Stimulated activated CD4-positive, alpha-beta T cell treated with anti-CD3 and anti-CD28 coated beads, Interleukin-4, amount 100 ng/mL, for 1 hour (primary cell): ENCODE measurements around the gene CHGA.

ENCODE experiments used
- DNase-seq: peaks from one replicate; pipeline ENCODE4 v3.0.0-alpha.2; 2020

CHGA gene

GRCh38 chr14:92922883-92923743 lies at the start of gene CHGA:
TSS of gene CHGA (plus strand) at chr14:92923150. CDS start at chr14:92923360, 210 bp downstream.
- DNase-seq: peak; percentile 50

- DNase-seq: no peak
Measured at GRCh38 chr14:92874962-92875661, 47.8 kb upstream of the CHGA start.

GRCh38 chr14:92877757-92878431 lies 45.1 kb upstream of the CHGA start:
- DNase-seq: no peak

- no peak for DNase-seq
Measured at GRCh38 chr14:92880351-92880750, 42.6 kb upstream of the CHGA start.

- no peak for DNase-seq
Measured at GRCh38 chr14:92880851-92881250, 42.1 kb upstream of the CHGA start.

- no peak for DNase-seq
Measured at GRCh38 chr14:92883066-92883465, 39.9 kb upstream of the CHGA start.

- DNase-seq: no peak
Measured at GRCh38 chr14:92884410-92884809, 38.5 kb upstream of the CHGA start.

GRCh38 chr14:92885279-92886061 lies 37.5 kb upstream of the CHGA start:
- DNase-seq: no peak

- no peak for DNase-seq
Measured at GRCh38 chr14:92886337-92886736, 36.6 kb upstream of the CHGA start.

GRCh38 chr14:92887157-92887556 lies 35.8 kb upstream of the CHGA start:
- no peak for DNase-seq

GRCh38 chr14:92888896-92889295 lies 34.1 kb upstream of the CHGA start:
- DNase-seq: no peak

GRCh38 chr14:92890830-92891588 lies 31.9 kb upstream of the CHGA start:
- no peak for DNase-seq

GRCh38 chr14:92892589-92892988 lies 30.4 kb upstream of the CHGA start:
- DNase-seq: no peak

- DNase-seq: no peak
Measured at GRCh38 chr14:92895352-92895878, 27.5 kb upstream of the CHGA start.

- DNase-seq: peak; percentile 41
Measured at GRCh38 chr14:92897922-92898565, 24.9 kb upstream of the CHGA start.

GRCh38 chr14:92898566-92899131 lies 24.3 kb upstream of the CHGA start:
- no peak for DNase-seq

GRCh38 chr14:92900660-92901059 lies 22.3 kb upstream of the CHGA start:
- no peak for DNase-seq

- no peak for DNase-seq
Measured at GRCh38 chr14:92902191-92902590, 20.8 kb upstream of the CHGA start.

- DNase-seq: no peak
Measured at GRCh38 chr14:92902726-92903125, 20.2 kb upstream of the CHGA start.

GRCh38 chr14:92903359-92903758 lies 19.6 kb upstream of the CHGA start:
- peak; percentile 10 for DNase-seq

- no peak for DNase-seq
Measured at GRCh38 chr14:92905667-92906066, 17.3 kb upstream of the CHGA start.
